HG03103 (cell line): ENCODE results near the gene CASKIN1.

ENCODE experiments used
- ATAC-seq: cut with Tn5 transposase; IDR thresholded peaks from one replicate; pipeline ENCODE4 v1.9.1; 2021; ENCODE audit warnings: low read depth; ENCODE audit not compliant: unreplicated experiment

Gene CASKIN1

GRCh38 chr16:2178321-2179106 is 17.9 kb downstream of the CASKIN1 start:
- no peak for ATAC-seq

- ATAC-seq: no peak
These were observed 18.8 kb downstream of the CASKIN1 start for GRCh38 chr16:2177561-2177960.

- ATAC-seq: no peak
These were observed 19.3 kb downstream of the CASKIN1 start for GRCh38 chr16:2177101-2177500.

GRCh38 chr16:2176047-2176446 is 20.4 kb downstream of the CASKIN1 start:
- no peak for ATAC-seq

- no peak for ATAC-seq
These were observed 21.0 kb downstream of the CASKIN1 start for GRCh38 chr16:2175454-2175853.

- ATAC-seq: no peak
These were observed 21.8 kb downstream of the CASKIN1 start for GRCh38 chr16:2174396-2175131.

GRCh38 chr16:2173916-2174315 is 22.5 kb downstream of the CASKIN1 start:
- ATAC-seq: no peak

GRCh38 chr16:2173366-2173765 is 23.0 kb downstream of the CASKIN1 start:
- no peak for ATAC-seq

- no peak for ATAC-seq
These were observed 23.6 kb downstream of the CASKIN1 start for GRCh38 chr16:2172688-2173335.

GRCh38 chr16:2171601-2172178 is 24.7 kb downstream of the CASKIN1 start:
- no peak for ATAC-seq

GRCh38 chr16:2170587-2171435 is 25.6 kb downstream of the CASKIN1 start:
- no peak for ATAC-seq

GRCh38 chr16:2170080-2170479 is 26.3 kb downstream of the CASKIN1 start:
- ATAC-seq: no peak

- ATAC-seq: no peak
These were observed 29.3 kb downstream of the CASKIN1 start for GRCh38 chr16:2167068-2167638.

GRCh38 chr16:2166263-2167067 is 29.9 kb downstream of the CASKIN1 start:
- ATAC-seq: no peak

GRCh38 chr16:2165861-2166260 is 30.5 kb downstream of the CASKIN1 start:
- no peak for ATAC-seq

- ATAC-seq: no peak
These were observed 33.1 kb downstream of the CASKIN1 start for GRCh38 chr16:2163211-2163881.

- ATAC-seq: no peak
These were observed 33.7 kb downstream of the CASKIN1 start for GRCh38 chr16:2162676-2163118.

- ATAC-seq: no peak
These were observed 34.5 kb downstream of the CASKIN1 start for GRCh38 chr16:2161911-2162310.
